DOHH2 (cell line): ENCODE results near the gene ALG5.

Experiments used
- CTCF ChIP-seq: fragments of 200-600 bp; sonication (generic); IDR thresholded peaks from one replicate; pipeline ENCODE4 v1.5.1; 2014; ENCODE audit warnings: antibody characterized with exemption, mild to moderate bottlenecking, low read depth, low read length; ENCODE audit not compliant: poor library complexity, severe bottlenecking
- EZH2phosphoT487 ChIP-seq: fragments of 200-600 bp; sonication (generic); IDR thresholded peaks from 2 replicates; pipeline ENCODE4 v1.6.1; 2017; ENCODE audit warnings: borderline replicate concordance, mild to moderate bottlenecking, antibody characterized with exemption, low read length, moderate library complexity, mixed read lengths

DNA sequence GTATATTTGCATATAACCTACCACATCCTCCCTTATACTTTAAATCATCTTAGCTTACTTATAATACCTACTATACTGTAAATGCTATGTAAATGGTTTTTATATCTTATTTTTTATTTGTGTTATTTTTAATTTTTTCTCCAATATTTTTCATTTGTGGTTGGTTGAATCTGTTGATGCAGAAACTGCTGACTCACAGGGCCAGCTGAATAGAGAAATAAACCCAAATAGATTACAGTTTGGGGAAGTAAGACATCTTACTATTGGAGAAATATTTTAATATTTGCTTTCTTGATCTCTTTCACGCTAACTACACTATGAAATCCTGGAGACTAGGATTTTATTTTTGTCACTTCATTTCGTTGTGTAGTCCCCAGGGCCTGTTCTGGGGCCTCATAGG is 86.2 kb downstream of the ALG5 start:
- TF ChIP-seq EZH2phosphoT487 = no peak
- no peak for TF ChIP-seq CTCF
